Measurements from ENCODE around the gene MAML2. TPM values are rescaled to one million over a fixed set of nuclear protein-coding genes. Genes with fewer than 3 reads are reported as not detected.

MAML2 gene
- total and polyA plus RNA-seq, 2 of the 8 experiments (the other 6 are each of a cell fraction or from before 2014, with no cell fraction given) = 3.8 to 6.6 TPM

GRCh38 chr11:96356848-96357247 lies 13.9 kb upstream of the MAML2 start:
- FAIRE-seq (no peak), DNase-seq (ENCODE audit: low read depth in 1 of 2, low spot score in 2 of 2) (no peak)
- Histone ChIP-seq H3K36me3 (ENCODE audit: control insufficient read depth in 2 of 4, insufficient read depth in 4 of 4, low read length in 3 of 4) (peaks cover 0 to 8% (median 0%) of the 10 kb centered on the region in 4 experiments; a peak in 3 of 8 replicates), H2BK20ac (ENCODE audit: low read length) (no peak overlapping the region), H4K5ac (ENCODE audit: insufficient read length, low read depth, low read length) (no peak overlapping the region), H2AK5ac (ENCODE audit: low read depth, low read length) (no peak overlapping the region), H2AFZ (ENCODE audit: low read length) (no peak overlapping the region), H2BK5ac (ENCODE audit: low read depth, low read length) (no peak overlapping the region), H3K4ac (replicated peaks; ENCODE audit: insufficient read length, low read depth, low read length) (no peak overlapping the region), H3K9me3 (ENCODE audit: insufficient read depth in 2 of 2, low read depth in 1 of 2, low read length in 1 of 2) (no peaks in the 10 kb centered on the region), H3K23ac (ENCODE audit: insufficient read length) (no peak overlapping the region), H3K23me2 (ENCODE audit: low read depth, low read length) (no peaks in the 10 kb centered on the region), H3K9ac (replicated peaks in 1 of 4; ENCODE audit: extremely low read depth in 1 of 4, low read depth in 3 of 4, low read length in 3 of 4) (no peak overlapping the region), H3K79me2 (ENCODE audit: control insufficient read depth in 1 of 2, insufficient read depth in 2 of 2, low read length in 2 of 2) (no peaks in the 10 kb centered on the region), H3K56ac (replicated peaks; ENCODE audit: insufficient read length, low read depth, low read length) (no peak overlapping the region), H2BK12ac (ENCODE audit: low read depth, low read length) (no peak overlapping the region), H2BK120ac (replicated peaks; ENCODE audit: low read depth, low read length) (no peak overlapping the region), H3K79me1 (ENCODE audit: low read depth, low read length) (no peaks in the 10 kb centered on the region), H3K4me2 (ENCODE audit: insufficient read depth in 1 of 2, low read depth in 2 of 2, low read length in 2 of 2) (no peak overlapping the region), H3K18ac (ENCODE audit: extremely low read depth, low read length) (no peak overlapping the region), H3K27me3 (replicated peaks in 1 of 4; ENCODE audit: control insufficient read depth in 3 of 4, extremely low read depth in 1 of 4, insufficient read depth in 3 of 4, low read length in 3 of 4) (no peaks in the 10 kb centered on the region), H4K8ac (ENCODE audit: extremely low read depth, insufficient read depth, low read length) (no peak overlapping the region), H4K91ac (replicated peaks; ENCODE audit: insufficient read length, low read length) (no peak overlapping the region), H3K4me1 (replicated peaks in 1 of 4; ENCODE audit: control insufficient read depth in 3 of 4, insufficient read depth in 4 of 4, low read length in 3 of 4) (no peaks in the 10 kb centered on the region), H2BK15ac (ENCODE audit: low read length) (no peak overlapping the region), H4K20me1 (replicated peaks in 1 of 2; ENCODE audit: control insufficient read depth in 1 of 2, insufficient read depth in 2 of 2, low read length in 2 of 2) (no peaks in the 10 kb centered on the region), H3K14ac (ENCODE audit: insufficient read length) (no peak overlapping the region), H3K27ac (ENCODE audit: low read depth, low read length) (no peak overlapping the region), H3K4me3 (ENCODE audit: extremely low read depth in 1 of 4, insufficient read depth in 2 of 4, low read depth in 3 of 4, low read length in 4 of 4) (no peak overlapping the region)
- no peak for TF ChIP-seq ATF2 (IDR thresholded peaks at IDR 0.05; ENCODE audit: low read length)
- no peak for TF ChIP-seq BACH1 (IDR thresholded peaks at IDR 0.05; ENCODE audit: low read length)
- 96% methylated on average over 4 of the region's 4 CpGs; no CpG with 5 or more reads in 1 of the 2 experiments for WGBS, 2 experiments (ENCODE audit: extremely low coverage in 1 of 2, insufficient coverage in 1 of 2, insufficient read length in 1 of 2, insufficient replicate concordance in 2 of 2, low coverage in 1 of 2, low lambda C conversion rate in 2 of 2, missing lambda C conversion rate in 1 of 2)
- ChIA-PET CTCF (ENCODE audit: partially characterized antibody) (interaction anchor here (1.9 kb wide), 1 partner anchor 14 kb away, joined by 7 read pairs; the partner anchor contains the start of gene MAML2), POLR2A (ENCODE audit: partially characterized antibody) (no interaction called here)
